RPMI8226 (cell line): ENCODE measurements around the gene TMEM176B.
A peak's percentile ranks its signal among the peaks of the same experiment; 100 is the strongest.
"Not testable (repeated sequence)": the region's sequence is repeated elsewhere in the genome, so short reads cannot be mapped to it uniquely, and the experiment has no call there.

ENCODE experiments used
- DNase-seq: peaks from one replicate; pipeline ENCODE4 v3.0.0-alpha.2; 2015

Gene TMEM176B

DNA sequence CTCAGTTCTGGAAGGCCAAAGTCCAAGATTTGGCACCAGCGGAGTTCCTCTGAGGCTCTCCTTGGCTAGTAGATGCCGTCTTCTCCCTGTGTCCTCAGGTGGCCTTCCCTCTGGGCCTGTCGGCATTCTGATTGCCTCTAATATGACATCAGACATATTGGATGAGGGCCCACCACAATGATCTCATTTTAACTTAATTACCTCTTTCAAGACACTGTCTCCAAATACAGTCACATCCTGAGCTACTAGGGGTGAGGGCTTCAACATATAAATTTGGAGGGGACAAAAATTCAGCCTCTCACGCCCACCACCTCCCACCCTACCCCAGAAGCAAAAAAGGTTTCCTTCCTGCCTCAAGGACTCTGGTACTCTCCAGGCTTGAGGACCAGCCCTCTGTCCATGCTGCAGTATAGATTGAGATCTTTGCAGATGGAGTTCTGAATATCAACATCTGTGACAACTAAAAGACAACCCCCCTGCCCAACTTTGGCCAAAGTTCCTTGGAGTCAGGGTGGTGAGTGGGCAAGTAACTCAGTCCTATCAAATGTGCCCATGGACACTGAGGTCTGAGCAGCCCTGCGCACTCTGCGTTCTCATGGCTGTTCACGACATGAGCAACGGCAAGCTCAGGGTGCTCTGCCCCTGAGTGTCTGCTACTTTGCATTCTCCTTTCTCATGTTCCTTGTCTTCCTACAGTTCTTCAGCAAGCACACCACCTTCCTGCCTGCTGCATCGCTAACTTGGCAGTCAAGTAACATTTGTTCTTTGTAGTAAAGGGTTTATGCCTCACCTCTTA is 11.5 kb downstream of the TMEM176B start:
- no peak for DNase-seq

GRCh38 chr7:150787321-150788281 is 12.6 kb downstream of the TMEM176B start:
- DNase-seq = peak; percentile 95

DNA sequence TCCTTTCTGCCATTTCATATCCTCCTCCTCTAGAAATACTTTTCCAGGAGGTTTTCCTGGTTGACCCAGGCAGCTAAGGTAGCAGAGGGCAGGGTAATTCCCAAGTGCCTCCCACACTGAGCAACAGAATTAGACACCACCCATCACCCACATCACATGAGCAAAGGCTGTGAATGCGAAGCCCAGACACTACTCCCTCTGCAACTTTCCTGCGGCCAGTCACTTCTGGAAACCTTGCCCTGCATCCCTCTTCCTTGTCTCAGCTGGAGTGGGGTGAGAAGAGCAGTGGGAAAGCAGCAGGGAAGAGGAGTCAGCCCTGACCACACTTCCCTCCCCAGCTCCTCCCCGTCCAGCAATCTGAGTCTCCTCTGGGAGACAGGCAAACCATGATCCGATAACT is 15.2 kb downstream of the TMEM176B start:
- DNase-seq = no peak

DNA sequence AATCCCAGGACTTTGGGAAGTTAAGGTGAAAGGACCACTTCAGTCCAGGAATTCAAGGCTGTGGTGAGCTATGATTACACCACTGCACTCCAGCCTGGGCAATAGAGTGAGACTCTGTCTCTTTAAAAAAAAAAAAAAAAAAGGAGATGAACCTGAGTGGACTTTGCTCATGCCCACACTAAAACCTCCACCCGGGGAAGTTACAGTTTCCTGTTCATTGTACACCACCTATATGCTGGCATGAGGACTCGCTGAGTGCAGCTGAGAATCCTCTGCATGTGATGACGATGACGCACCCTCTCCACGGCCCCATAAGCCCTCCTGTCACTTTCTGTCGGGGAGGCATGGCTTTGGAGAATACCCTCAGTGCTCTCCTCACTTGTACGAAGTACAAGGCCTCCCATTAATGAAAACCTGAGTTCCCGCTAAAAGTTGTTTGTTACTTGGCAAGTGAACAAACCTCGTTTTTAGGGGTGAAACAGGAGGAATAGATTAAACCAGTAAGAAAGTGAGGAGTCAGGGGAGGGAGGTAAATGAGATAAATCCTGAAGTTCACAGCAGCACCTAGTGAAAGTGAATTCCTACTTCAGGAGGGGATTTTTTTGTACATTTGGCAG is 15.9 kb downstream of the TMEM176B start:
- no peak for DNase-seq

DNA sequence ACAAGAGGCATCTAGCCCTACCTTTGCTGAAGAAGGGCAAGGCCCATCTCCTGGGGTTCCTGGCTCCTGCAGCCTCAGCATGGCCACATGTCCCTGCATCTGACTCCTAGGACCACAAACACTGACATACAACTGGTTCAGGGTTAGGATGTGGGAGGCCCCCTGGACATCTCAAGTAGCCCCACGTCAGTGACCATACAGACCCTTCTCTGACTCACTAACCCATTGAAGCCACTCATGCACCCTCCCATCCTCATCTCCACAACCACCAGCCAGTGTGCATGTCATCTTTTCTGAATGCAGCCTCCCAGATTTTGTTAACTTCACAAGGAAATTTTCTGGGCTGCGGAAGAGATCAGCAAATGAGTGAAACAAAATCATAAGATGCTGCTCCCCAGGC is 18.2 kb downstream of the TMEM176B start:
- DNase-seq = no peak

GRCh38 chr7:150781103-150781502 is 19.1 kb downstream of the TMEM176B start:
- no peak for DNase-seq

GRCh38 chr7:150780292-150780691 is 19.9 kb downstream of the TMEM176B start:
- no peak for DNase-seq

GRCh38 chr7:150778738-150779301 is 21.3 kb downstream of the TMEM176B start:
- peak; percentile 81 for DNase-seq

GRCh38 chr7:150778014-150778737 is 22.0 kb downstream of the TMEM176B start:
- DNase-seq = no peak

DNA sequence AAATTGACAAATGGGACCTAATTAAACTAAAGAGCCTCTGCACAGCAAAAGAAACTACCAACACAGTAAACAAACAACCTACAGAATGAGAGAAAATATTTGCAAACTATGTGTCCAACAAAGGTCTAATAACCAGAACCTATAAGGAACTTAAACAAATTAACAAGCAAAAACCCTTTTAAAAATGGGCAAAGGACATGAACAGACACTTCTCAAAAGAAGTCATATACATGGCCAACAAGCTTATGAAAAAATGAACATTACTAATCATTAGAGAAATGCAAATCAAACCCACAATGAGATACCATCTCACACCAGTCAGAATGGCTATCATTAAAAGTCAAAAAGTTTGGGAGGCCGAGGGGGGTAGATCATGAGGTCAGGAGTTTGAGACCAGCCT is 26.0 kb downstream of the TMEM176B start:
- DNase-seq = not testable (repeated sequence)

GRCh38 chr7:150769768-150770167 is 30.4 kb downstream of the TMEM176B start:
- DNase-seq = no peak

DNA sequence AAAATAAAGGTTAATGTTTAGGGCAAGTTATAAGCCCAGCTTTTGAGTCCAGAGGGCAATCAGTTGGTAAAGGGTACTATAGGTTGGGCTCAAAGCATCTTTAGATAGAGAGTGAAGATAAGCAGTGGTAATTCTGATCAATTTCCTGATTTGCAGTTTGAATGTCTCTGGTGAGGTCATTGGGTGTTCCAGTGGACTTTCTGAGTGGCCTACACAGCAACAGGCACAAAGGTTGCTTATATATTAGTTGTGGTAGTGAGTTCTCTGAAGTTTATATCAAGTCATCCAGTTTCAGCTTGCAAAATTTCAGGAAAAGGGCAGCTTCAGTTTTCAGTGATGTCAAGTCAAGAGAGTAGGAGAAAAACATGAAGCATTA is 33.8 kb downstream of the TMEM176B start:
- no peak for DNase-seq

DNA sequence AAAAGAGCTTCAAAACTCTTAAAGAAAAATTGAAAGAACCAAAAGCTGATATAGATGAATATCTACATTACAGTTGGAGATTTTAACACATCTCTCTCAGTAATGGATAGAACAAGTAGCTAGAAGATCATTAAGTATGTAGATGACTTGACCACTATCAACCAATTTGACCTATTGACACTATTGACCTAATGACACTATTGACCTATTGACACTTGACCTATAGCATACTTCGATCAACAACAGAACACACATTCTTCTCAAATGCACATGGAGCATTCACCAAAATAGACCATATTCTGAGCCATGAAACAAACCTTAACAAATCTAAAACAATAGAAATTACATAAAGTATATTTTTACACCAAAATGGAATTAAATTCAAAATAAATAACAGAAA is 40.7 kb downstream of the TMEM176B start:
- no peak for DNase-seq

- peak; percentile 51 for DNase-seq
Observed at GRCh38 chr7:150756858-150757257, 43.3 kb downstream of the TMEM176B start.

DNA sequence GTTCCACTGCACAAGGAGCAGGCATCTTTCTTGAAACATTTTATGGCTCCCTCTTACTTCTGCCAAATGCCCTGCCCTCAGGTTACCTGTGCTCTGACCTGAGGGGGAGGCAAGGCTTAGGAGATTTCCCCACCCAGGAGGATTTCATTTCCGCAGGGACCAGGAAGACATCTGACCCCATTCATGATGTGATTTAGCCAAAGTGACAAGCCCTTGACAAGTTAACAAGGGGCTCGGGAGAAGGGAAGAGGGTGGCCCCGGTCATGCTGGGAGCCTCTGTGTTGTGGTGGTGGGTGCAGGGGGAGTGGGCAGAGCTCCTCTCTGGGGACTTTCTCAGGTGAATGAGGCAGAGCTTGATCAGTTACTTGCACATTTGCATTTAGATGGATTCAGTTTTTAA is 44.0 kb downstream of the TMEM176B start:
- DNase-seq = no peak

GRCh38 chr7:150755473-150756099 is 44.6 kb downstream of the TMEM176B start:
- no peak for DNase-seq

DNA sequence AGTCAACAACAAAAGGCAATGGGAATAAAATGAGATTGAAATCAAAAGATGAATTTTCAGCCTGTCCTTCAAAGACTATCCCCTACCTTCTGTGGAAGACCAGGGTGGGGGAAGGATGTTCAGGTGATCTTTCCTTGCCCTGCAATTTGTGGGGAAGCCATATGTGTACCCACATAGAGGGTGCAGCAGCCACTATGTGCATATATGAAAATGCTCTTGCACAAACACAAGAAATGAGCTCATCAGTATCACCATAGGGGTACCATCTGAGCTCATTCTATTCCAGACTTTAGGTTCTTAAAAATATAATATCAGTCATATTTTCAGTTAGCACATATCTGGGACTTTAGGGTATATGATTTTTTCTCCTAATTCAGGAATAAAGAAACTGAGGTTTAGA is 45.2 kb downstream of the TMEM176B start:
- DNase-seq = no peak

DNA sequence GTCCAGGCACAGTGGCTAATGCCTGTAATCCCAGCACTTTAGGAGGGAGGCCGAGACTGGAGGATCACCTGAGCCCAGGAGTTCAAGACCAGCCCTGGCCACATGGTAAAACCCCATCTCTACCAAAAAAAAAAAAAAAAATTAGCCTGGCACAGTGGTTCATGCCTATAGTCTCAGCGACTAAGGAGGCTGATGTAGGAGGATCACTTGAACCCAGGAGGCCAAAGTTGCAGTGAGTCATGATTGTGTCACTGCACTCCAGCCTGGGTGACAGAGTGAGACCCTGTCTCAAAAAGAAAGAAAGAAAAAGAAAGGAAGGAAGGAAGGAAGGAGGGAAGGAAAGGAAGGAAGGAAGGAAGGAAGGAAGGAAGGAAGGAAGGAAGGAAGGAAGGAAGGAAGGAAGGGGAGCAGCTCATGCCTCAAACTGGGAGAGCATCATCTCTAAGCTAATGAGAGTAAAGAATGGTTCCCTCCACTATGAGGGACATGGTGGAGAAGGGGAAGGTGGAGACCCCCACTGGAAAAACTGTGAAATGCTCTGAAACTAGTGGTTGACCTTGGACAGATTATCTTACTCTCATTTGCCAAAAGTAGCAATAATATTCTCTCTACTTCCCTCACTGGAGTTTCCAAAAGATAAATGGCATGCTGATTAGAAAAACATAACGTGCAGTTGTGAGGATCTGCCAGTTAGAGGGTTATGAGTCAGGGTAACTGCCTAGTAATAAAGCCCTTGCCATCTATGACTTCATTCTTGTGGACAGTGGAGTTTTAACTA is 46.1 kb downstream of the TMEM176B start:
- peak; percentile 42 for DNase-seq

DNA sequence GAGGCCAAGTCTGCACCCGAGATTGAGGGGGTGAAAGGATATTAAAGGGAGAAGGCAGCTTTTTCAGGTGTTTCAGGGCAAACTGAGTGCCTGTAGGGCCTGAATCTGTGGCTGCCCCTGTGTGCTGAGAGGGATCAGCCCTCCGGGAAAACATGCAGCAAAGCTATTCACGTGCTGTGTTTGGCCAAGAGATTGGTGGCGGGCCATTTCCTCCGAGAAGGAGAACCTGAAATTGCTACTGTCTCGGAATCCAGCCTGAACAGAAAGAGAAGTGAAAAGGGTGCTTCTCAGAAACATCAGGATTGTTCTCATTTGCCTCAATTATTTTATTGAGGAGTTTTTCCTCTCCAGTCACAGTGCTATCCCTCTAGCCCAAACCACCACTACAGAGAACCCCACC is 46.9 kb downstream of the TMEM176B start:
- peak; percentile 23 for DNase-seq

GRCh38 chr7:150751702-150752101 is 48.5 kb downstream of the TMEM176B start:
- DNase-seq = no peak

DNA sequence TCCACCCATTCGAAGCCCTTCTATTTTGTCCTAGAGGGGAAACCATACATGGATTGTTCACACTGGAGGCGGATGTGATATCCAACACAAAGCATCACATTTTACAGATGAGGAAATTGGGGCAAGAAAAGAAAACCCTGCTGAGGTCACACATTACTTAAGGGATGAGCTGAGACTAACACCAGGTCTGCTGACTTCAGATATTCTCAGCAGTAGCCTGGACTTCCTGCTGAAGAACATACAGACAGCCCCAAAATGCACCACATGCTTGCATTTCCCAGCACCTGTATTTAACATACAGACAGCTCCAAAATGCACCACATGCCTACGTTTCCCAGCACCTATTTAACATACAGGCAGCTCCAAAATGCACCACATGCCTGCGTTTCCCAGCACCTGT is 51.8 kb downstream of the TMEM176B start:
- no peak for DNase-seq
